Uterus (tissue), 4 donors: Measurements from ENCODE around the gene MAP2K6. TPM values are rescaled to one million over a fixed set of nuclear protein-coding genes. Genes with fewer than 3 reads are reported as not detected.

ENCODE experiments used
- DNase-seq, 2 donors: peaks; one replicate each; pipeline ENCODE4 v3.0.0-alpha.2; 2019 to 2020
- H3K27ac ChIP-seq, 2 donors: fragments of 200-600 bp; sonication (generic); 1 replicate in 1 of 2; 2 replicates in 1 of 2; pipeline ENCODE4 v1.5.1; 2016 to 2018
- H3K27me3 ChIP-seq, 2 donors: fragments of 200-600 bp; sonication (generic); one replicate each; pipeline ENCODE4 v1.5.1; 2018 to 2019; ENCODE audit warnings: control low read depth in 1 of 2
- H3K36me3 ChIP-seq, 2 donors: fragments of 200-600 bp; sonication (generic); one replicate each; pipeline ENCODE4 v1.5.1; 2019; ENCODE audit warnings: control low read depth in 1 of 2
- H3K4me1 ChIP-seq, 2 donors: fragments of 200-600 bp; sonication (generic); one replicate each; pipeline ENCODE4 v1.5.1; 2018 to 2019; ENCODE audit warnings: control low read depth in 1 of 2
- H3K4me3 ChIP-seq, 2 donors: fragments of 200-600 bp; sonication (generic); 1 replicate in 1 of 2; 2 replicates in 1 of 2; pipeline ENCODE4 v1.5.1; 2018 to 2019; ENCODE audit warnings: mild to moderate bottlenecking in 1 of 2
- H3K9me3 ChIP-seq, 2 donors: fragments of 200-600 bp; sonication (generic); one replicate each; pipeline ENCODE4 v1.5.1; 2019; ENCODE audit warnings: control low read depth in 1 of 2
- CTCF ChIP-seq, 4 experiments: fragments of 200-600 bp in 2 of 4; fragments of 450-650 bp in 2 of 4; sonication (generic) in 2 of 4; IDR thresholded peaks; one replicate each; pipeline ENCODE4 v1.5.1; 2016 to 2019; ENCODE audit warnings: antibody characterized with exemption in 4 of 4, mild to moderate bottlenecking in 2 of 4, moderate library complexity in 1 of 4
- POLR2A ChIP-seq, 2 donors: fragments of 450-650 bp; IDR thresholded peaks; one replicate each; pipeline ENCODE4 v1.6.1; 2016; ENCODE audit warnings: antibody characterized with exemption in 2 of 2, mild to moderate bottlenecking in 1 of 2, moderate library complexity in 1 of 2
- intact Hi-C: fragments of 100-400 bp; cut with DNase I; formaldehyde crosslinking; loops from one replicate; pipeline ENCODE4 v1.15.1; 2023; ENCODE audit warnings: low total_unique reads
- total RNA-seq, 4 donors: library from RNA; depleted of rRNA in 3 of 4; stranded (reverse); fragments of >200 nt in 3 of 4; gene quantifications; one replicate each; pipeline versions ENCODE4 v1.1.0 to v1.2.4, GENCODE V29; 2014 to 2023
- donor health status: DM: yes; HTN: yes; CAD: no.

MAP2K6 gene
- total RNA-seq, 4 donors from 2014 or later, result 3.2 to 43.4 (median 4.3) TPM

GRCh38 chr17:69441179-69441578 is 26.7 kb downstream of the MAP2K6 start:
- no peak overlapping the region for H3K27ac ChIP-seq
- intact Hi-C loops, result no loop called here
- no peak for TF ChIP-seq CTCF (IDR thresholded peaks at IDR 0.05)
- no peak for TF ChIP-seq POLR2A (IDR thresholded peaks at IDR 0.05)
- no peaks in the 10 kb centered on the region for H3K36me3 ChIP-seq
- H3K4me1 ChIP-seq, result no peaks in the 10 kb centered on the region
- DNase-seq, result no peak
- no peaks in the 10 kb centered on the region for H3K9me3 ChIP-seq
- H3K27me3 ChIP-seq, result no peaks in the 10 kb centered on the region
- no peak overlapping the region for H3K4me3 ChIP-seq

- intact Hi-C loops, result no loop called here
- no peaks in the 10 kb centered on the region for H3K4me1 ChIP-seq
- no peak overlapping the region for H3K4me3 ChIP-seq
- H3K27me3 ChIP-seq, result no peaks in the 10 kb centered on the region
- H3K9me3 ChIP-seq, result no peaks in the 10 kb centered on the region
- no peak overlapping the region for H3K27ac ChIP-seq
- no peak for DNase-seq
- TF ChIP-seq CTCF (IDR thresholded peaks at IDR 0.05) (no peak), POLR2A (IDR thresholded peaks at IDR 0.05) (no peak)
- H3K36me3 ChIP-seq, result no peaks in the 10 kb centered on the region
Measured at GRCh38 chr17:69443138-69443537, 28.6 kb downstream of the MAP2K6 start.

GRCh38 chr17:69444023-69444422 is 29.5 kb downstream of the MAP2K6 start:
- H3K4me3 ChIP-seq, result no peak overlapping the region
- H3K36me3 ChIP-seq, result no peaks in the 10 kb centered on the region
- intact Hi-C loops, result no loop called here
- H3K27me3 ChIP-seq, result no peaks in the 10 kb centered on the region
- no peak for TF ChIP-seq CTCF (IDR thresholded peaks at IDR 0.05)
- no peak for TF ChIP-seq POLR2A (IDR thresholded peaks at IDR 0.05)
- H3K27ac ChIP-seq, result no peak overlapping the region
- no peak for DNase-seq
- H3K4me1 ChIP-seq, result no peaks in the 10 kb centered on the region
- H3K9me3 ChIP-seq, result no peaks in the 10 kb centered on the region

- no peak overlapping the region for H3K27ac ChIP-seq
- intact Hi-C loops, result no loop called here
- no peak for TF ChIP-seq CTCF (IDR thresholded peaks at IDR 0.05)
- TF ChIP-seq POLR2A (IDR thresholded peaks at IDR 0.05), result no peak
Measured at GRCh38 chr17:69445132-69445531, 30.6 kb downstream of the MAP2K6 start.

GRCh38 chr17:69447726-69448125 is 33.2 kb downstream of the MAP2K6 start:
- intact Hi-C loops, result no loop called here
- H3K4me1 ChIP-seq, result no peaks in the 10 kb centered on the region
- no peak overlapping the region for H3K4me3 ChIP-seq
- no peaks in the 10 kb centered on the region for H3K27me3 ChIP-seq
- no peaks in the 10 kb centered on the region for H3K36me3 ChIP-seq
- TF ChIP-seq POLR2A (IDR thresholded peaks at IDR 0.05) (no peak), CTCF (IDR thresholded peaks at IDR 0.05) (no peak)
- H3K27ac ChIP-seq, result peak overlapping the region in 1 of 2 donors; percentile 20
- H3K9me3 ChIP-seq, result no peaks in the 10 kb centered on the region
- DNase-seq, result peak in 1 of 2 donors; percentile 57

More at GRCh38 chr17:69445132-69445531, 30.6 kb downstream of the MAP2K6 start:
- no peaks in the 10 kb centered on the region for H3K4me1 ChIP-seq
- H3K36me3 ChIP-seq, result no peaks in the 10 kb centered on the region
- no peak overlapping the region for H3K4me3 ChIP-seq
- no peaks in the 10 kb centered on the region for H3K27me3 ChIP-seq
- H3K9me3 ChIP-seq, result no peaks in the 10 kb centered on the region
- DNase-seq, result no peak
